HG02678 (cell line): ENCODE measurements around the gene UBAC2.

Experiments used
- ATAC-seq: cut with Tn5 transposase; IDR thresholded peaks from one replicate; pipeline ENCODE4 v1.9.1; 2021; ENCODE audit warnings: mild to moderate bottlenecking, moderate library complexity; ENCODE audit not compliant: unreplicated experiment

UBAC2 gene

GRCh38 chr13:99421758-99422585 is 221.3 kb downstream of the UBAC2 start:
- ATAC-seq: no peak

- no peak for ATAC-seq
Measured at GRCh38 chr13:99422586-99423220, 222.0 kb downstream of the UBAC2 start.

GRCh38 chr13:99425485-99426341 is 225.1 kb downstream of the UBAC2 start:
- ATAC-seq: peak; percentile 65

GRCh38 chr13:99426426-99426825 is 225.8 kb downstream of the UBAC2 start:
- no peak for ATAC-seq

GRCh38 chr13:99429670-99430069 is 229.0 kb downstream of the UBAC2 start:
- no peak for ATAC-seq

- peak; percentile 23 for ATAC-seq
Measured at GRCh38 chr13:99431927-99432608, 231.4 kb downstream of the UBAC2 start.

GRCh38 chr13:99432609-99433542 is 232.2 kb downstream of the UBAC2 start:
- peak; percentile 52 for ATAC-seq

GRCh38 chr13:99433543-99434075 is 233.0 kb downstream of the UBAC2 start:
- ATAC-seq: no peak

GRCh38 chr13:99434258-99434788 is 233.7 kb downstream of the UBAC2 start:
- no peak for ATAC-seq

- no peak for ATAC-seq
Measured at GRCh38 chr13:99435116-99435515, 234.5 kb downstream of the UBAC2 start.

- no peak for ATAC-seq
Measured at GRCh38 chr13:99435998-99436397, 235.3 kb downstream of the UBAC2 start.
